ENCODE results near the gene CACNA1S. TPM values are rescaled to one million over a fixed set of nuclear protein-coding genes. Genes with fewer than 3 reads are reported as not detected.

The CACNA1S gene
- total RNA-seq, 4 donors from 2014 or later, result not detected

DNA sequence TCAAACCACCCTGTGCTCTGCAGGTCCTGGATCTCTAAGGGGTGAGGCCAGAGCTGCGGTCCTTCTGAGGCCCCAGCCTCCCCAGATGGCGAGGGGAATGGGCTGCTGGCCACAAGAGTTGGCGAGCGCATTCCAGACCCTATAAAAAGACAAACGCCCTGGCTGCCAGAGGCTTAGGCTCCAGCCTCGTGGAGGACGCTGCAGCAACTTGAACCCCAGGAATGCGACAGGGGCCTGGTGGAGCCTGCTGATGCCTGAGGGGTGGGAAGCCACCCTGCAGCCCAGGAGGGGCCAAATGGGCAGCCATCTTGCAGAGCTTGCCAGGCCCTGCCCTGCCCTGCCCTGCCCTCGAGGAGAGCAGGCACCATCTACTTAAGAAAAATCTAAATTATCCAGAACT lies 8.6 kb downstream of the CACNA1S start:
- Histone ChIP-seq H3K36me3 (no peaks in the 10 kb centered on the region), H3K9me3 (no peaks in the 10 kb centered on the region), H3K27ac (no peak overlapping the region), H3K4me1 (no peaks in the 10 kb centered on the region), H3K4me3 (no peak overlapping the region), H3K27me3 (no peaks in the 10 kb centered on the region)
- TF ChIP-seq, protein P1, sequence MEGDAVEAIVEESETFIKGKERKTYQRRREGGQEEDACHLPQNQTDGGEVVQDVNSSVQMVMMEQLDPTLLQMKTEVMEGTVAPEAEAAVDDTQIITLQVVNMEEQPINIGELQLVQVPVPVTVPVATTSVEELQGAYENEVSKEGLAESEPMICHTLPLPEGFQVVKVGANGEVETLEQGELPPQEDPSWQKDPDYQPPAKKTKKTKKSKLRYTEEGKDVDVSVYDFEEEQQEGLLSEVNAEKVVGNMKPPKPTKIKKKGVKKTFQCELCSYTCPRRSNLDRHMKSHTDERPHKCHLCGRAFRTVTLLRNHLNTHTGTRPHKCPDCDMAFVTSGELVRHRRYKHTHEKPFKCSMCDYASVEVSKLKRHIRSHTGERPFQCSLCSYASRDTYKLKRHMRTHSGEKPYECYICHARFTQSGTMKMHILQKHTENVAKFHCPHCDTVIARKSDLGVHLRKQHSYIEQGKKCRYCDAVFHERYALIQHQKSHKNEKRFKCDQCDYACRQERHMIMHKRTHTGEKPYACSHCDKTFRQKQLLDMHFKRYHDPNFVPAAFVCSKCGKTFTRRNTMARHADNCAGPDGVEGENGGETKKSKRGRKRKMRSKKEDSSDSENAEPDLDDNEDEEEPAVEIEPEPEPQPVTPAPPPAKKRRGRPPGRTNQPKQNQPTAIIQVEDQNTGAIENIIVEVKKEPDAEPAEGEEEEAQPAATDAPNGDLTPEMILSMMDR (IDR thresholded peaks at IDR 0.05), result no peak
- WGBS, 2 donors, result 5 to 30% methylated on average over 2 to 4 of the region's 9 CpGs
- no peak for DNase-seq
- intact Hi-C loops (cut with DNase I), result no loop called here

DNA sequence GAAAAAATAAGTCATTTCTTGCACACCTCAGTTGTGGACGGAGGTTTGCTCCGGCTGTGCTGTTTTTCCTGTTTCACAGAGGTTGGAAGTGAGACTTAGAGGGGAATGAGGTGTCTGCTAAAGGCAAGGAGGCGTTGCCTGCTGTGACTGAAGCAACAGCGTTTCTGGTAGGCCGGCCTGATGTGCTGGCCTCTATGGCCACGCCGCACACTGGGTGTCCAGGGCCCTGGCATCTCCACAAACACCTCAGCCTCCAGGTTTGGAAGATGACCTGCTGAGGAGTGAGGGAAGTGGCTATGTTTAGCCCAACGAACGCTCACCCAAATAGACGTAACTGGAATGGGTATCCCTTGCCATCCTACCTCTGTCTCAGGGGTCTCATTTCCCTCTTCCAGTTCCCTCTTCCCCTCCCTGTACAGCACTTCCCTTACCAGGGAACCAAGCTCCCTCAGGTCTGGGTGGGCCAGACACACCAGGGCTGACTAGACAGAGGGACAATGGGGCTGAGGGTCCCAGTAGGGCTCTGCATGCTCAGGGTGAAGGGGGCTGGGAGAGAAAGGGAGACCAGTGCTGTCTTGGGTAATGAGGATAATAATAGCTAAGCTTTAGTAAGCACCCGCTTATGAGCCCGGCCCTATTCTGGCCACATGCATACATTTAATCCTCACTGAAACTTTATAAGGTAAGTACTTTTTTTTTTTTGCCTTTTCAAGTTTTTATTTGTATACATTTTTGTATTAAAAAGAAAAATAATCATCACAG lies 11.9 kb downstream of the CACNA1S start:
- Histone ChIP-seq H3K27ac (no peak overlapping the region), H3K36me3 (no peaks in the 10 kb centered on the region), H3K9me3 (no peaks in the 10 kb centered on the region), H3K4me3 (no peak overlapping the region), H3K4me1 (peaks cover 0 to 5% (median 0%) of the 10 kb centered on the region in 3 donors), H3K27me3 (no peaks in the 10 kb centered on the region)
- WGBS, 2 donors, result 91 to 95% methylated on average over 8 to 11 of the region's 12 CpGs
- DNase-seq, result no peak
- intact Hi-C loops (cut with DNase I), result no loop called here
- TF ChIP-seq, protein P1 (IDR thresholded peaks at IDR 0.05), result no peak
- TF ChIP-seq POLR2A (IDR thresholded peaks at IDR 0.05), result no peak

DNA sequence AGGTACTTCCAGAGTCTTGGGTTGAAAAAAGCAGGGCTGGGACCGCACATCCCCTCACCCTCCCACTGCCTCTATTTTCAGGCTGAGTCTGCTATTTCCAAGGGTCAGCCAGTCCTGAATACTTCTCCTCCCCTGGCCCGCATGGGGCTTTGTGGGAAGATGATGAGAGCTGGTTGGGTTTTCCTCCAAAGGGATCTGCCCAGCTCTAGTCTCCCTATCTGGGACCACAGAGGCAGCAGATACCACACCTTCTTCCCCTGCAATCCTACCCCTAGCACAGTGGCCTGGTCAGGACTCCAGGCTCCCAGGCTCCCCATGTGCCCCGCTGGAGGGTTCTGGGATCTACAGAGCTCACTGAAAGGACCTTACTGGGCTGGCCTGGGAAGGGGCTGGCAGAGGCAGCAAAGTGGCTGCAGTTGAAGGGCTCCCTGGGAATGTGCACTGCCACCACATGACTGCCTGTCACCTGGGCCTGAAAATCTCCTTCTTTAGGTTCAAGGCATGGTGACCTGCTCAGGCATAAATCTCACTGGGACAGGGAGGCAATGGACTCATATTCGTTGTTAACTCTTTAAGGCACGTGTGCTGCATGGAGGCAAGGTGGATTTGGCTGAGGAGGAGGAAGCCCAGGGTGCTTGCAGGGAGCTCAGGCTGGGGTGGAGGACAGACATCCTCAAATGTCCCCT lies 13.1 kb downstream of the CACNA1S start:
- no peaks in the 10 kb centered on the region for H3K36me3 ChIP-seq
- 60 to 74% methylated on average over 1 to 4 of the region's 5 CpGs for WGBS, 2 donors
- no peak for DNase-seq
- no peaks in the 10 kb centered on the region for H3K9me3 ChIP-seq
- intact Hi-C loops (cut with DNase I), result no loop called here
- peaks cover 0 to 5% (median 0%) of the 10 kb centered on the region in 3 donors for H3K4me1 ChIP-seq
- H3K4me3 ChIP-seq, result no peak overlapping the region
- no peak for TF ChIP-seq POLR2A (IDR thresholded peaks at IDR 0.05)
- TF ChIP-seq, protein P1 (IDR thresholded peaks at IDR 0.05), result no peak
- H3K27ac ChIP-seq, result no peak overlapping the region
- H3K27me3 ChIP-seq, result no peaks in the 10 kb centered on the region

DNA sequence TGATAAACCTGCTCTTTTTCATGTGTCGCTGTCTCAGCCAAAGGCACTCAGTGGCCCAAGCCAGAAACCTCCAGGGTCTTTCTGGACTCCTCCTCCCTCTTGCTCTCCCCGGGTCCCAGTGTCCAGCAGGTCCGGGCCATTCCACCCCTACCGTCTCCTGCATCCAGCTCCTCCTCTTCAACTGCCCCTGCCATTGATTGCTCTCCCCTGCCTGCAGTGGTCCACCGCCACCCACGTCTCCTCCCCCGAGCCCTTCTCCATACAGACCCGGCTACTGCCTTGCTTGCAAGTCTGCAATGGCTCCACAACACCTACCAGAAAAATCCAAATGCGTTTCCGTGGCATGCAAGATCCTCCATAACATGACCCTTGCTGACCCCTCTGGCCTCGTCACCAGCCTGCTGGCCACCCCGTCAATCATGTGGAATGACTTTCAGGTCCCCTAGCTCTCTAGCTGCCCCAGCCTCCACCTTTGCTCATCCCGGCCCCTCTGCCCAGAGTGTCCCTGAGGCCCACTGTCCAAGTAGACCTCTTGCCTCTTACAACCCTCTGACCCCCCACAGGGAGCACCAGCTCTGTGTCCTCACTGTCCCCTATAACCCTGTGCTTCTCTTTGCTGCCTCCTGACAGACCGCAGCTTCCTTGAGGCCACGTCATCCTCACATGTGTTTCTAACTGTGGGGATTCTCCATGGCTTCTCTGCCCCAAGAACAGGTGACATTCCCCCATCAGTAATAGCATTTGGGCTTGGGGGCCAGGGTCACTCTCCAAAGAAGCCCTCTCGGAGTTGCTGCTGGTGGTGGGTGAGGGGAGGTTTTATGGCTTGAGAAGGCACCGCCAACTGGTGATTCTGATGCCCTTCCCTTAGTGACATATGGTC lies 15.0 kb downstream of the CACNA1S start:
- no peak overlapping the region for H3K4me3 ChIP-seq
- intact Hi-C loops (cut with DNase I), result no loop called here
- 83 to 86% methylated on average over 17 of the region's 17 CpGs for WGBS, 2 donors
- DNase-seq, result no peak
- no peaks in the 10 kb centered on the region for H3K27me3 ChIP-seq
- TF ChIP-seq, protein P1 (IDR thresholded peaks at IDR 0.05), result no peak
- no peak for TF ChIP-seq POLR2A (IDR thresholded peaks at IDR 0.05)
- H3K9me3 ChIP-seq, result no peaks in the 10 kb centered on the region
- no peak overlapping the region for H3K27ac ChIP-seq
- no peaks in the 10 kb centered on the region for H3K36me3 ChIP-seq
- H3K4me1 ChIP-seq, result peaks cover 0 to 5% (median 0%) of the 10 kb centered on the region in 3 donors

All from esophagus squamous epithelium (tissue), 5 donors.